ENCODE data around the gene CNNM4.
A peak's percentile ranks its signal among the peaks of the same experiment; 100 is the strongest.

The CNNM4 gene

GRCh38 chr2:96768083-96768561, 7.4 kb downstream of the CNNM4 start:
- TF ChIP-seq CTCF (conservative IDR thresholded peaks at IDR 0.05) (no peak), ZFX (IDR thresholded peaks at IDR 0.05) (no peak)
- H3K27ac ChIP-seq: no peak overlapping the region

- TF ChIP-seq CTCF (conservative IDR thresholded peaks at IDR 0.05) (no peak), ZFX (IDR thresholded peaks at IDR 0.05) (no peak)
- H3K27ac ChIP-seq: peak overlapping the region; percentile 61
Observed at GRCh38 chr2:96769814-96770213, 9.1 kb downstream of the CNNM4 start.

GRCh38 chr2:96770442-96771202, 9.9 kb downstream of the CNNM4 start:
- H3K27ac ChIP-seq: peak overlapping the region; percentile 61
- TF ChIP-seq ZFX (IDR thresholded peaks at IDR 0.05) (no peak), CTCF (conservative IDR thresholded peaks at IDR 0.05) (no peak)

- no peak for TF ChIP-seq ZFX (IDR thresholded peaks at IDR 0.05)
- no peak; the same call in 1 of the 2 replicates for TF ChIP-seq CTCF (conservative IDR thresholded peaks at IDR 0.05)
- peak overlapping the region; percentile 61 for H3K27ac ChIP-seq
Observed at GRCh38 chr2:96771796-96772618, 11.3 kb downstream of the CNNM4 start.

GRCh38 chr2:96772903-96773671, 12.4 kb downstream of the CNNM4 start:
- no peak overlapping the region for H3K27ac ChIP-seq
- no peak for TF ChIP-seq ZFX (IDR thresholded peaks at IDR 0.05)

GRCh38 chr2:96773922-96774321, 13.2 kb downstream of the CNNM4 start:
- H3K27ac ChIP-seq: no peak overlapping the region
- no peak for TF ChIP-seq CTCF (conservative IDR thresholded peaks at IDR 0.05)
- no peak for TF ChIP-seq ZFX (IDR thresholded peaks at IDR 0.05)

- H3K27ac ChIP-seq: no peak overlapping the region
- TF ChIP-seq CTCF (conservative IDR thresholded peaks at IDR 0.05) (no peak), ZFX (IDR thresholded peaks at IDR 0.05) (no peak)
Observed at GRCh38 chr2:96775160-96775559, 14.5 kb downstream of the CNNM4 start.
